ENCODE measurements around the gene COPG2.

- TF ChIP-seq CTCF (IDR thresholded peaks at IDR 0.05): no peak
- TF ChIP-seq EZH2 (IDR thresholded peaks at IDR 0.05): no peak
- no peak for TF ChIP-seq EZH2phosphoT487 (IDR thresholded peaks at IDR 0.05)
These were observed 40.2 kb upstream of the COPG2 start for GRCh38 chr7:130708766-130709165.
